ENCODE results near the gene PHOX2A. TPM values are rescaled to one million over a fixed set of nuclear protein-coding genes. Genes with fewer than 3 reads are reported as not detected.

Gene PHOX2A
- total and polyA plus RNA-seq, 8 donors = 0.35 to 0.61 TPM; not detected in 6

DNA sequence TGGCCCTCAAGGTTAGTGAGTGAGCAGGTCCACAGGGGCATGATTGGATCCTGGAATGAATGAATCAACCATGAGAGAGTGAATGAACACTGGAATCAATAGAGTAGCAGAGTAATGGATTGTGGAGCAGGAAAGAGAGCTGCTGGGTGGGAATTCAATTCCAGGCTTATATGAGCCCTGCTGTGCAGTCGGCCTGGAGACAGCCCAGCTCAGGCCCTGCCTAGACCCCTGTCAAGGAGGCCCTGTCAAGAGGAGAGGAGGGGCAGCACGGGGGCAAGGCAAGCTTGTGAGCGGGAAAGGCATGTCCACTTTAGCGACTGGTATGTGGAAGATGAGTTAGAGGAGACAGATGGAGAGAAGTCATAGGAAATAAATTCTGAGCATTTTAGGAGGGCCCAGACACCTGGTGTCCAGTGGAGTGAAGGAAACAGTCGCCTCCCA, 53.3 kb downstream of the PHOX2A start:
- FAIRE-seq (no peak), DNase-seq (no peak), ATAC-seq (no peak)
- TF ChIP-seq CTCF (IDR thresholded peaks at IDR 0.05) = no peak
- no peaks in the 10 kb centered on the region for H3K4me1 ChIP-seq
- 81 to 83% methylated on average over 5 of the region's 5 CpGs for WGBS, 2 donors
- no peaks in the 10 kb centered on the region for H3K36me3 ChIP-seq
- no peaks in the 10 kb centered on the region for H3K9me3 ChIP-seq
- no peak overlapping the region for H3K4me3 ChIP-seq
- no peak overlapping the region for H3K27ac ChIP-seq
- H3K27me3 ChIP-seq = no peaks in the 10 kb centered on the region
- intact Hi-C loops (cut with DNase I) = no loop called here

GRCh38 chr11:72189455-72190250, 54.3 kb downstream of the PHOX2A start:
- Histone ChIP-seq H3K36me3 (no peaks in the 10 kb centered on the region), H3K27ac (peak overlapping the region in 2 of 4 donors; percentile 11 to 38), H3K27me3 (no peaks in the 10 kb centered on the region), H3K9me3 (no peaks in the 10 kb centered on the region), H3K4me3 (no peak overlapping the region), H3K4me1 (no peaks in the 10 kb centered on the region)
- intact Hi-C loops (cut with DNase I) = no loop called here
- FAIRE-seq (no peak), DNase-seq (peak in 5 of 6 donors; percentile 17 to 62 (median 38)), ATAC-seq (peak; percentile 69 to 93 (median 81))
- no peak for TF ChIP-seq CTCF (IDR thresholded peaks at IDR 0.05)
- 50 to 66% methylated on average over 3 of the region's 3 CpGs for WGBS, 2 donors

Other genes with a start within 250 kb of the PHOX2A start
- 1 to 10 TPM; 2.3 to 5.2 (median 3.4) TPM for gene IL18BP, start 245.3 kb downstream of the PHOX2A start, total RNA-seq
- 1 to 10 TPM; 6.5 to 7.8 TPM for gene IL18BP, start 245.3 kb downstream of the PHOX2A start, polyA plus RNA-seq
- gene NUMA1, start 163.6 kb downstream of the PHOX2A start, total RNA-seq = 100 to 1,000 TPM in 1 of 6 donors, 10 to 100 TPM in 5; 68.8 to 138 (median 96.9) TPM
- gene NUMA1, start 163.6 kb downstream of the PHOX2A start, polyA plus RNA-seq = 100 to 1,000 TPM; 185 to 216 TPM
- gene LRRC51, start 163.3 kb downstream of the PHOX2A start, total RNA-seq = 1 to 10 TPM; 3.2 to 8.3 (median 4.9) TPM
- 1 to 10 TPM; 2.9 to 9.4 TPM for gene LRRC51, start 163.3 kb downstream of the PHOX2A start, polyA plus RNA-seq
- 10 to 100 TPM; 24.9 to 42.5 (median 34.7) TPM for gene LAMTOR1, start 140.9 kb downstream of the PHOX2A start, total RNA-seq
- 10 to 100 TPM; 34.8 to 71.8 TPM for gene LAMTOR1, start 140.9 kb downstream of the PHOX2A start, polyA plus RNA-seq
- gene TOMT, start 138.3 kb downstream of the PHOX2A start, total RNA-seq = not detected
- gene TOMT, start 138.3 kb downstream of the PHOX2A start, polyA plus RNA-seq = not detected
- 10 to 100 TPM in 5 of 6 donors, 1 to 10 TPM in 1; 6.7 to 19.8 (median 13.5) TPM for gene ANAPC15, start 131.5 kb downstream of the PHOX2A start, total RNA-seq
- gene ANAPC15, start 131.5 kb downstream of the PHOX2A start, polyA plus RNA-seq = 10 to 100 TPM; 32.7 to 35.0 TPM
- gene FOLR3, start 108.5 kb downstream of the PHOX2A start, total RNA-seq = under 1 TPM in 1 of 6 donors, not detected in 5; 0.40 TPM
- not detected for gene FOLR3, start 108.5 kb downstream of the PHOX2A start, polyA plus RNA-seq
- 1 to 10 TPM; 1.2 to 6.2 (median 4.5) TPM for gene FOLR1, start 52.0 kb downstream of the PHOX2A start, total RNA-seq
- 1 to 10 TPM; 2.4 to 8.3 TPM for gene FOLR1, start 52.0 kb downstream of the PHOX2A start, polyA plus RNA-seq
- gene FOLR2, start 27.4 kb downstream of the PHOX2A start, total RNA-seq = 1 to 10 TPM in 4 of 6 donors, under 1 TPM in 2; 0.51 to 9.2 (median 4.7) TPM
- 1 to 10 TPM; 1.3 to 2.4 TPM for gene FOLR2, start 27.4 kb downstream of the PHOX2A start, polyA plus RNA-seq
- 10 to 100 TPM; 46.3 to 94.7 (median 56.8) TPM for gene INPPL1, start 19.4 kb downstream of the PHOX2A start, total RNA-seq
- 100 to 1,000 TPM in 1 of 2 donors, 10 to 100 TPM in 1; 78.4 to 131 TPM for gene INPPL1, start 19.4 kb downstream of the PHOX2A start, polyA plus RNA-seq
- 10 to 100 TPM; 10.7 to 19.3 (median 15.6) TPM for gene CLPB, start 190.4 kb upstream of the PHOX2A start, total RNA-seq
- 10 to 100 TPM in 1 of 2 donors, 1 to 10 TPM in 1; 5.1 to 10.3 TPM for gene CLPB, start 190.4 kb upstream of the PHOX2A start, polyA plus RNA-seq

Measured in pancreas (tissue), 10 donors.